NCI-H1105 (cell line): Measurements from ENCODE around the gene CHCHD1.
"Not testable (repeated sequence)": the region's sequence is repeated elsewhere in the genome, so short reads cannot be mapped to it uniquely, and the experiment has no call there.

Experiments used
- DNase-seq: peaks from one replicate; lab custom pipeline; 2025; lab: John Stamatoyannopoulos, UW

CHCHD1 gene

GRCh38 chr10:73781879-73782748 is at the start of gene CHCHD1:
TSS of gene CHCHD1 (plus strand) at chr10:73782048. CDS start at chr10:73782076, 28 bp downstream.
- DNase-seq, result peak; percentile 74

DNA sequence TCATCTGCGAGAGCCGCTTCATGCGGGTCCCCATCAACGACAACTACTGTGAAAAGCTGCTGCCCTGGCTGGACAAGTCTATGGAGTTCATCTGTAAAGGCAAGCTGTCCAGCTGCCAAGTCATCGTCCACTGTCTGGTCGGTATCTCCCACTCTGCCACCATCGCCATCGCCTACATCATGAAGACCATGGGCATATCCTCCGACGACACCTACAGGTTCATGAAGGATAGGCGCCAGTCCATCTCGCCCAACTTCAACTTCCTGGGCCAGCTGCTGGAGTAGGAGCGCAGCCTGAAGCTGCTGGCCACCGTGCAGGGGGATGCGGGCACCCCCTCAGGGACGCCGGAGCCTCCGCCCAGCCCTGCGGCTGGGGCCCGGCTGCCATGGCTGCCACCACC is 49.4 kb upstream of the CHCHD1 start:
- DNase-seq, result no peak

DNA sequence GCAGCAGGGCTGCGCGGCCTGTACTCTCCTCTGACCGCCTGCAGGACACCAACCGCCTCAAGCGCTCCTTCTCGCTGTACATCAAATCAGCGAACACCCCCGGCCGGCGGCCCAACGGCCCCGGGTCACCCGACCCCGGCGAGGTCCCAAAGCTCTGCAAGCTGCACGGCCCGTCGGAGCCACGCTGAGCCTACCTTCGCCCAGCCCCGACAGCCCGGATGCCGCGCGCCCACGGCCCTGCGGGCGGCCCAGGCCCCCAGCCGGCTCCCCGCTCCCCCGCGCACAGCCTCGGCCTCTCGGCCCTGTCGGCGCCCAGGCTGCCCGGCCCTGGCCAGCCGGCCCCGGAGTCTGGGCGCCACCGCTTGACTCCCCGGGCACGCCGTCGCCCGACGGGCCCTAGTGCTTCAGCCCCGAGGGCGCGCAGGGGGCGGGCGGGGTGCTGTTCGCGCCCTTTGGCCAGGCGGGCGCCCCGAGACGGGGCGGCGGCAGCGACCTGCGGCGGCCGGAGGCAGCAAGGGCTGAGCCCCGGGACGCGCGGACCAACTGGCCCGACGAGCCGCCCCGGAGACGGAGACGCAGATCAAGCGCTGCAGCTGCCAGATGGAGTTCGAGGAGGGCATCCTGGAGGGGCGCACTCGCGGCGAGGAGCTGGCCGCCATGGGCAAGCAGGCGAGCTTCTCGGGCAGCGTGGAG is 48.8 kb upstream of the CHCHD1 start:
- DNase-seq, result no peak

DNA sequence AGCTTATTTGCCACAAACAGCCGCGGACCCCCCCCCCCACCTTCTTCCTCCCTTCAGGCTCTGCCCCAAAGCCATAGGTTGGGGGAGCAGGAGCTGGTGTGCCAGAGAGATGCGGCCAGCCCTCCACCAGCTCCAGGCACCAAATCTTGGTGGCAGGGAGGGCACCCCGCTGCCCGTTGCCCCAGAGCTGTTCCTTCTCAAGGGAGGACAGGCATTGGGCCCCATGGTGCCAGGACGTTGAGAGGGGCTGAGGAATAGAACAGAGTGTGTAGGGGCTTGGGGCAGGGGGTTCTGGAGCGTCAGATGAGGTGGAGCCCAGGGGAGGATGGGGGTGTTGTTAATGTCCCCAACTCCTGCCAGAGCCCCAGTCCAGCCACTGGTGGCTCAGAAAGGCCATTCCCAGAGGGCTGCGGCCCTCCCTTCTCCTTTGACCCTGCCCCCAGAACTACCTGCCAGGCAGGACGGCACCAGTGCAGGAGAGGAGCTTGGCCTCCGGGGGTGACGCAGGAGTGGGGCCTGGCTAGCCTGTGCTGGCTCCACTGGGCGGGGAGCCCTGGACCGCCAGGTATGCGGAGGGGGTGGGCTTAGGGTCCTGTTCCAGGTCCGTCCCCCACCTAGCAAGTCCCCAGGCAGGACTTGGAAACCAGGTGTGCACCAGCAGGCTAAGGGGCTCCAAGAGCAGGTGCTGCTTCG is 47.7 kb upstream of the CHCHD1 start:
- DNase-seq, result no peak

- no peak for DNase-seq
These were observed 47.0 kb upstream of the CHCHD1 start for GRCh38 chr10:73734796-73735305.

GRCh38 chr10:73740501-73741254 is 41.2 kb upstream of the CHCHD1 start:
- not testable (repeated sequence) for DNase-seq

DNA sequence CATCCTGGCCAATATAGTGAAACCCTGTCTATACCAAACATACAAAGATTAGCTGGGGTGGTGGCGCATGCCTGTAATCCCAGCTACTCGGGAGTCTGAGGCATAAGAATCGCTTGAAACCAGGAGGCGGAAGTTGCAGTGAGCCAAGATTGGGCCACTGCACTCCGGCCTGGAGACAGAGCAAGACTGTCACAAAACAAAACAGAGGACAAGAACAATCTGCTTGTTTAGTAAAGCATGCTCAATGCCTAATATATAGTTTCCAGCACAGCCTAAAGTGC is 39.5 kb upstream of the CHCHD1 start:
- DNase-seq, result no peak

GRCh38 chr10:73743327-73743904 is 38.4 kb upstream of the CHCHD1 start:
- DNase-seq, result no peak

DNA sequence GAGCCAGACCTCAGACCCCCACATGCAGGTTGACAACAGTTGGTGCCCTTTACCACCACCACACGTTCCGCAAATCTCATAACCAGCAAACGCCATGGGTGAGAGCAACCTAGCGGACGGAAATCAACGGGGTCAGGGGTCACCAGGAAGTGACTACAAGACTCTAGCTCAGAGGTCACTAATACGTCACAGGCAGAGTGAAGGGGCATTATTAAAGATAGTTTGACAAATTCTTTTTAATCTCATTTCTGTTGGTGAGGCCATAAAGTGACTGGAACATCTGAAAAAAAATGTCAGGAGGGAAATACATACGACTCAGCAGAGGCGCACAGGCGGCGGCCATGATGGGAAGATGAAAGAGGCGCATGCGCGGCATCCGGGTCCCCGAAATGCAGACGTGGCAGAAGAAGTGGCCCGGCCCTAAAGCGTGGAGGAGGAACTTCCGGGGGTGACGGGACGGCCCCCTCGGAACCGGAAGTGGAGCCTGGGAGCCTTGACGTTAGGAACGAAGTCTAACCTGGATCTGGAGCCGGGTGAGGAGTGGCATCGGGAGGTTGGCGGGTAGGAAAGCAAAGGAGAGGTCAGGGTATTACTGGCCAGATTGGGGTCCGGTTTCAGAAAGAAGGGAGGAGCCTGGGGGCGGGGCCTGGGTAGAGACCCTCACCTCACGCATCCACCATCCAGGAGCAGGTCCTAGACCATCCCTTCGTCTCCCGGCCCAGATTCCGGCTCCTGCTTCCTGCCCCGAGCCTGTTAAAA is 37.8 kb upstream of the CHCHD1 start, which contains the start of gene SEC24C:
Gene SEC24C, plus strand, starts transcription at position 468 of the 759 bp plus-strand sequence. CDS start 2,461 bp downstream, outside the sequence.
- DNase-seq, result peak; percentile 80

- DNase-seq, result no peak
These were observed 37.2 kb upstream of the CHCHD1 start for GRCh38 chr10:73744664-73744975.

DNA sequence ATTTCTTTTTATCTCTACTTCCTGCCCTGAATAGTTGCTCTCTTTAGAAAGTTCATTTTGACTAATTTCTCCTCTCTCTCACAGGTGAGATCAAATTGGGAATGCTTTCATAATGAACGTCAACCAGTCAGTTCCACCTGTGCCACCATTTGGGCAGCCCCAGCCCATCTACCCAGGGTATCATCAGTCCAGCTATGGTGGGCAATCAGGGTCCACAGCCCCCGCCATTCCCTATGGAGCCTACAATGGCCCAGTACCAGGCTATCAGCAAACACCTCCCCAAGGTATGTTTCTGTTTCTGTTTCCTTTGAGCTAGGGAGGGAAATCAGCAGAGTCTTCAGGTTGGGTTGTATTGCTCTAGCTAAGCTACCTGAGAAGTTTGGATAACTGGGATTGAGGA is 35.1 kb upstream of the CHCHD1 start:
- no peak for DNase-seq

GRCh38 chr10:73750819-73751218 is 31.0 kb upstream of the CHCHD1 start:
- DNase-seq, result no peak

DNA sequence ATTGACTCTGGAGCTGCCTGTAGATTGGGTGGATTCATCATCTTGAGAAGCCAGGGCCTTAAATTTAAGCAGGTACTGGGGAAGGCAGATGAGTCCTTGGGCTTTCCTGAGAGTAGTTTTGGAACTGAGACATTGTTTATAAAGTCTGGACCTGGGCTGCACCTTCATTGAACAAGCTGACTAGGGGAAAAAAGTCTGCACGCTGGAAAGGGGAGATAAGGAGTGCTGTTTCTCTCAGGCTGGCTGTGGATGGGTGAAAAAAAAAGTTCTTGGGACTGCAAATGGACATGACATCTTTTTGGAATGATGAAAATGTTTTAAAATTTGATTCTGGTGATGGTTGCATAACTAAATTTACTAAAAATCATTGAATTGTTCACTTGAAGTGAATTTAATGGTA is 25.7 kb upstream of the CHCHD1 start:
- no peak for DNase-seq

GRCh38 chr10:73758704-73759511 is 22.9 kb upstream of the CHCHD1 start:
- peak; percentile 42 for DNase-seq

- DNase-seq, result peak; percentile 48
These were observed 22.2 kb upstream of the CHCHD1 start for GRCh38 chr10:73759512-73760115.

- DNase-seq, result no peak
These were observed 20.1 kb upstream of the CHCHD1 start for GRCh38 chr10:73761781-73762180.

DNA sequence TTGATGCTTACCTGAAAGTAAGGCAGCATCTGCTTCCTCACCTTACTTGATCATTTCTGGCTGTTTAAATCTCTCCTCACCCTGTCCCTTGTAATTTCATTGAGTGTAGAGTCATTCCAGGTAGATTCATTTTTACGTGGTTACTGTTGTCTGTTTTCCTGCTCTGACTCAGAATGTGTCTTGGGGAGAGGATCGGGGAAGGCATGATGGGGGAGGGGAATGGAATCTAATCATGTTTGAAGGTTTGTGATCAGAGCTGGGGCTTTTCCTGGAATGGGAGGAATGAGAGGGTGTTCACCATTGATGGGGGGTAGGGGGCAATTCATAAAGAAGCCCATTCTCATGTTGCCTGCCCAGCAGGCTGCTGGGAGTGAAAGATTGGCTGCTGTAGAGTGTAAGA is 18.9 kb upstream of the CHCHD1 start:
- DNase-seq, result no peak

DNA sequence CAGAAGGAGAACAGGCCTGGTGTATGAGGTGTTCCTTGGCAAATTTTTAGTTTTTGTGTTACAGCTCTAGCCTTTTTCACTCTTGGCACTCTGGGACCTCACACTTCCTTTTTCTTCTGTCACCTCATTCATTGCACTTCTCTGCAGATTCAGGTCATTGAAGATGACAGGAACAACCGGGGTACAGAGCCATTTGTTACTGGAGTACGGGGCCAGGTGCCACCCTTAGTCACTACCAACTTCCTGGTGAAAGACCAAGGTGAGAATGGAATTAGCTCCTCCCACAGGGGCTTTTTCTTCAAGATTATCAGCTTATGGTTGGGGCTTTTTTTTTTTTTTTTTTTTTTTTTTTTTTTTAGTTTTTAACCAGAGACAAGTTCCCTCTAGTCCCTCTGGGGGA is 18.5 kb upstream of the CHCHD1 start:
- DNase-seq, result no peak

GRCh38 chr10:73765066-73765465 is 16.8 kb upstream of the CHCHD1 start:
- DNase-seq, result no peak

GRCh38 chr10:73768881-73769280 is 13.0 kb upstream of the CHCHD1 start:
- DNase-seq, result no peak
